ENCODE results near the gene MEOX1. TPM values are rescaled to one million over a fixed set of nuclear protein-coding genes. Genes with fewer than 3 reads are reported as not detected.

MEOX1 gene
- total RNA-seq, 1 donor from 2014 or later = 1.7 TPM

GRCh38 chr17:43671755-43672519 is 10.2 kb upstream of the MEOX1 start:
- H3K4me3 Mint-ChIP-seq = no peak overlapping the region
- no peak overlapping the region for H3K27ac Mint-ChIP-seq (ENCODE audit: unreplicated experiment)
- no peaks in the 10 kb centered on the region for H3K36me3 Mint-ChIP-seq (ENCODE audit: low read depth)
- TF ChIP-seq CTCF (conservative IDR thresholded peaks at IDR 0.05) = no peak
- H3K9me3 Mint-ChIP-seq = no peaks in the 10 kb centered on the region
- no peaks in the 10 kb centered on the region for H3K27me3 Mint-ChIP-seq (ENCODE audit: low read depth)
- peaks cover 59% of the 10 kb centered on the region for H3K4me1 Mint-ChIP-seq
- no peak for DNase-seq (ENCODE audit: low read depth, low spot score)

- no peaks in the 10 kb centered on the region for H3K9me3 Mint-ChIP-seq
- no peaks in the 10 kb centered on the region for H3K36me3 Mint-ChIP-seq (ENCODE audit: low read depth)
- peaks cover 56% of the 10 kb centered on the region for H3K4me1 Mint-ChIP-seq
- H3K27ac Mint-ChIP-seq (ENCODE audit: unreplicated experiment) = no peak overlapping the region
- no peak for TF ChIP-seq CTCF (conservative IDR thresholded peaks at IDR 0.05)
- no peaks in the 10 kb centered on the region for H3K27me3 Mint-ChIP-seq (ENCODE audit: low read depth)
- H3K4me3 Mint-ChIP-seq = no peak overlapping the region
- no peak for DNase-seq (ENCODE audit: low read depth, low spot score)
Observed at GRCh38 chr17:43671031-43671692, 9.4 kb upstream of the MEOX1 start.

GRCh38 chr17:43670645-43671030 is 8.9 kb upstream of the MEOX1 start:
- H3K9me3 Mint-ChIP-seq = no peaks in the 10 kb centered on the region
- TF ChIP-seq CTCF (conservative IDR thresholded peaks at IDR 0.05) = no peak
- H3K4me3 Mint-ChIP-seq = no peak overlapping the region
- H3K27me3 Mint-ChIP-seq (ENCODE audit: low read depth) = no peaks in the 10 kb centered on the region
- peaks cover 56% of the 10 kb centered on the region for H3K4me1 Mint-ChIP-seq
- DNase-seq (ENCODE audit: low read depth, low spot score) = no peak
- H3K36me3 Mint-ChIP-seq (ENCODE audit: low read depth) = no peaks in the 10 kb centered on the region
- no peak overlapping the region for H3K27ac Mint-ChIP-seq (ENCODE audit: unreplicated experiment)

GRCh38 chr17:43669971-43670644 is 8.4 kb upstream of the MEOX1 start:
- H3K36me3 Mint-ChIP-seq (ENCODE audit: low read depth) = no peaks in the 10 kb centered on the region
- H3K27me3 Mint-ChIP-seq (ENCODE audit: low read depth) = no peaks in the 10 kb centered on the region
- DNase-seq (ENCODE audit: low read depth, low spot score) = no peak
- H3K27ac Mint-ChIP-seq (ENCODE audit: unreplicated experiment) = peak overlapping the region; percentile 72
- peaks cover 55% of the 10 kb centered on the region for H3K4me1 Mint-ChIP-seq
- TF ChIP-seq CTCF (conservative IDR thresholded peaks at IDR 0.05) = no peak
- no peak overlapping the region for H3K4me3 Mint-ChIP-seq
- H3K9me3 Mint-ChIP-seq = no peaks in the 10 kb centered on the region

GRCh38 chr17:43667947-43668348 is 6.2 kb upstream of the MEOX1 start:
- DNase-seq (ENCODE audit: low read depth, low spot score) = no peak
- Mint-ChIP-seq H3K36me3 (ENCODE audit: low read depth) (no peaks in the 10 kb centered on the region), H3K27ac (ENCODE audit: unreplicated experiment) (peak overlapping the region; percentile 71), H3K4me1 (peaks cover 56% of the 10 kb centered on the region), H3K27me3 (ENCODE audit: low read depth) (no peaks in the 10 kb centered on the region), H3K9me3 (no peaks in the 10 kb centered on the region), H3K4me3 (no peak overlapping the region)
- TF ChIP-seq CTCF (conservative IDR thresholded peaks at IDR 0.05) = no peak
